GM15510 (cell line): ENCODE results near the gene ESYT1.
A peak's percentile ranks its signal among the peaks of the same experiment; 100 is the strongest.

Source experiments
- POLR2A ChIP-seq: IDR thresholded peaks from 3 replicates; pipeline ENCODE4 v1.6.1; 2011; ENCODE audit warnings: borderline replicate concordance; ENCODE audit not compliant: insufficient read length; ENCODE audit errors: extremely low read depth

The ESYT1 gene

GRCh38 chr12:56127888-56128669 lies at the start of gene ESYT1:
Gene ESYT1 (plus strand): TSS chr12:56128267. CDS start chr12:56128320, 53 bp downstream.
- TF ChIP-seq POLR2A: peak; percentile 71

- TF ChIP-seq POLR2A: no peak
Measured at GRCh38 chr12:56078427-56078826, 49.6 kb upstream of the ESYT1 start.

GRCh38 chr12:56078931-56079722 lies 48.9 kb upstream of the ESYT1 start:
- TF ChIP-seq POLR2A: no peak

DNA sequence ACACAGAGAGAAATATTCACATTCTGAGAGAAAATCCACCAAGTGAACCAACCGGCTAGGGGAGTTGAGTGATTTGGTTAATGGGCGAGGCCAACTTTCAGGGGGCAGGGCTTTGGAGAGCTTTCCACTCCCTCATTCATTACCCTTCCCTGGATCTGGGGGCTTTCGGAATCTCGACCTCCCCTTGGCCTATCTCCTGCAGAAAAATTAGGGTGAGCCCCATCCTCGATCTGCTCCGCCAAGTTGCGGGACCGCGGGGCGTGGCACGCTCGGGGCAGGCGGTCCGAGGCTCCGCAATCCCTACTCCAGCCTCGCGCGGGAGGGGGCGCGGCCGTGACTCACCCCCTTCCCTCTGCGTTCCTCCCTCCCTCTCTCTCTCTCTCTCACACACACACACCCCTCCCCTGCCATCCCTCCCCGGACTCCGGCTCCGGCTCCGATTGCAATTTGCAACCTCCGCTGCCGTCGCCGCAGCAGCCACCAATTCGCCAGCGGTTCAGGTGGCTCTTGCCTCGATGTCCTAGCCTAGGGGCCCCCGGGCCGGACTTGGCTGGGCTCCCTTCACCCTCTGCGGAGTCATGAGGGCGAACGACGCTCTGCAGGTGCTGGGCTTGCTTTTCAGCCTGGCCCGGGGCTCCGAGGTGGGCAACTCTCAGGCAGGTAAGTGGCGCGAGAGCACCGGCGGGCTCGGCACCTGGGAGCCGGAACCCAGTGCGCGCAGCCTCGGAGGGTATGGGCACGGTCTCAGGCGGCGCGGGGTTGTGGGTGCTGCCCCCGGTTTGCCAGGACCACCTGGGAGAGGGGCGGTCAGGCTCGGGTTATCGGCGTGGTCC lies 48.1 kb upstream of the ESYT1 start, which contains the start of gene ERBB3:
Gene ERBB3, plus strand, starts transcription at position 443 of the 833 bp plus-strand sequence. Its CDS starts 136 bp downstream, at position 579.
- no peak for TF ChIP-seq POLR2A

- TF ChIP-seq POLR2A: no peak
Measured at GRCh38 chr12:56080556-56081138, 47.4 kb upstream of the ESYT1 start.

- no peak for TF ChIP-seq POLR2A
Measured at GRCh38 chr12:56081393-56082347, 46.4 kb upstream of the ESYT1 start.

- TF ChIP-seq POLR2A: no peak
Measured at GRCh38 chr12:56082382-56082781, 45.7 kb upstream of the ESYT1 start.

- no peak for TF ChIP-seq POLR2A
Measured at GRCh38 chr12:56082967-56083366, 45.1 kb upstream of the ESYT1 start.

DNA sequence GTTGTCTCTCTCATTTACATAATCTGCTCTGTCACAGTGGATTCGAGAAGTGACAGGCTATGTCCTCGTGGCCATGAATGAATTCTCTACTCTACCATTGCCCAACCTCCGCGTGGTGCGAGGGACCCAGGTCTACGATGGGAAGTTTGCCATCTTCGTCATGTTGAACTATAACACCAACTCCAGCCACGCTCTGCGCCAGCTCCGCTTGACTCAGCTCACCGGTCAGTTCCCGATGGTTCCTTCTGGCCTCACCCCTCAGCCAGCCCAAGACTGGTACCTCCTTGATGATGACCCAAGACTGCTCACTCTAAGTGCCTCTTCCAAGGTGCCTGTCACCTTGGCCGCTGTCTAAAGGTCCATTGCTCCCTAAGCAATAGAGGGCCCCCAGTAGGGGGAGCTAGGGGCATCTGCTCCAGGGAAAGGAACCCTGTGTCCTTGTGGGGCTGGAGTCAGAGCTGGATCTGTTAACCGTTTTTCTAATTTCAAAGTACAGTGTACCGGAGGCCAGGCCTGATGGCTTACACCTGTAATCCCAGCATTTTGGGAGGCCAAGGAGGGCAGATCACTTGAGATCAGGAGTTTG lies 43.0 kb upstream of the ESYT1 start:
- no peak for TF ChIP-seq POLR2A

DNA sequence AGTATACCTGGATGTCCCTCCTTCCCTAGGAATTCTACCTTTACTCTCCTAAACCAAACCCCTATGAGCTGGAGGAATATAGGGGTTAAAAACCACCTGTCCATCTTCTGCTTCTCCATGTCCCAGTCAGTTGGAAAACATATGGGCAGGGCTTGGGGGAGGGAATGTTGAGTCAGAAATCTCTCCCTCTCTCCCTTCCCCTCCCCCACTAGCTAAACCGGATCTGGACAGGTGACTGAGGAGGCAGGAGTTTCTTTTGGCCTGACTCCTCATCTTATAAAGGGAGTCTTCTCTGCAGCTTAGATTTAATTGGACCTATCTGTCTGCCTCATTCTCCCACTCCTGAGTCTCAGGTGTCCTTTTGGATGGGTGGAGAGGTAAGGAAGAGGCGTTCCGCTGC lies 42.0 kb upstream of the ESYT1 start:
- no peak for TF ChIP-seq POLR2A

DNA sequence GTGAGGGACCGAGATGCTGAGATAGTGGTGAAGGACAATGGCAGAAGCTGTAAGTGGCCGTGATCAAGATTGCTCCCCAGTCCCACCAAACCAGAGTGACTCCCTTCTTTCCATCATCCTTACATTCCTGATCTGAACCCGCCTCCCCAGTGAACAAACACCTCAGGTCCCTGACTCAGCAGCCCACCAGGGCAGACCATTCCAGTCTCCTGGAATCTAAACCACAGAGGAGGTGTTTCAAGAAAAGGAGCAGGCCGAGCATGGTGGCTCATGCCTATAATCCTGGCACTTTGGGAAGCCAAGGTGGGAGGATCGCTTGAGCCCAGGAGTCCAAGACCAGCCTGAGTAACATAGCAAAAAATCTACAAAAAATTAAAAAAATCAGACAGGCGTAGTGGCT lies 41.5 kb upstream of the ESYT1 start:
- TF ChIP-seq POLR2A: no peak

DNA sequence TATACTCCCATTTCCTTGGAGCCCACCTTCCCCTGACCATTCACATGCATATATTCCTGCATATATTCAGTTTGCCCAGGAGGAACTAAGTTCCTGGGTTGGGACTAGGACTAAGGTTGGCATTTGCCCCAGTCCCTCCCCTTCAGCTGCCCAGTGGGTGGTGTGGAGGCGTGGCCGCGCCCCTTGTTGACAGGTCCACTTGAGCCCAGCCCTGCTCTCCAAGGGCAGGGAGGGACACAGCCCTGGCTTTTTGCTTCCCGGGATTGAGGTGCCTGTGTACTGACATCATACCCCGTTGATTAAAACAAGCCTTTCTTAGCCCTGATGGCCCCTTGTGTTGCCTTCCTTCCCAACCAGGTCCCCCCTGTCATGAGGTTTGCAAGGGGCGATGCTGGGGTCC lies 40.8 kb upstream of the ESYT1 start:
- TF ChIP-seq POLR2A: no peak

DNA sequence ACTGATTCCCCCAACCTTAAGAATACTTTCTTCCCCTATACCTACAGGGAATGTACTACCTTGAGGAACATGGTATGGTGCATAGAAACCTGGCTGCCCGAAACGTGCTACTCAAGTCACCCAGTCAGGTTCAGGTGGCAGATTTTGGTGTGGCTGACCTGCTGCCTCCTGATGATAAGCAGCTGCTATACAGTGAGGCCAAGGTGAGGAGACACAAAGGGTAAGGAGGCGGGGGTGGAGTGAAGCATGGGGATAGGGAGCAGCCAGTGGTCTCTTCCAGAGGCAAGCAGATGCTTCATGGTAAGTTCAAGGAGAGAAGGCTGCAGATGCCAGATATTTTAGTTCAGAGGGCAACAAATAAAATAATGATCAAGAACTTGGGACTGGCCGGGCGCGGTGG lies 30.3 kb upstream of the ESYT1 start:
- TF ChIP-seq POLR2A: no peak

DNA sequence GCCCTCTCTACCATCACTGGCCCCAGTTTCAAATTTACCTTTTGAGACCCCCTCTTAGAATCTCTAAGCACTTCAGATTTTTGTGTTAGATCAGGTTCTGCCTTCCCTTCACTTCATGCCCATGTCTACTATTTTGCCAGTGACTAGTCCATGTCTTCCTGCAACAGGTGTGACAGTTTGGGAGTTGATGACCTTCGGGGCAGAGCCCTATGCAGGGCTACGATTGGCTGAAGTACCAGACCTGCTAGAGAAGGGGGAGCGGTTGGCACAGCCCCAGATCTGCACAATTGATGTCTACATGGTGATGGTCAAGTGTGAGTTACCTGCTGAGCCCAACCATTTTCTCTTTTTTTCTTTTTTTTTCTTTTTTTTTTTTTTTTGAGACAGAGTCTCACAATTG lies 29.5 kb upstream of the ESYT1 start:
- TF ChIP-seq POLR2A: no peak

GRCh38 chr12:56099787-56100186 lies 28.3 kb upstream of the ESYT1 start:
- TF ChIP-seq POLR2A: no peak
